VCaP (cell line): ENCODE measurements around the gene NDE1.

Source experiments
- H3K27ac ChIP-seq: fragments of 450-650 bp; 2 replicates; pipeline ENCODE4 v1.5.1; 2017
- TF ChIP-seq, protein P1 (sequence below): fragments of 450-650 bp; conservative IDR thresholded peaks from 2 replicates; pipeline ENCODE4 v1.5.1; 2017; ENCODE audit warnings: mild to moderate bottlenecking, moderate library complexity

NDE1 gene

DNA sequence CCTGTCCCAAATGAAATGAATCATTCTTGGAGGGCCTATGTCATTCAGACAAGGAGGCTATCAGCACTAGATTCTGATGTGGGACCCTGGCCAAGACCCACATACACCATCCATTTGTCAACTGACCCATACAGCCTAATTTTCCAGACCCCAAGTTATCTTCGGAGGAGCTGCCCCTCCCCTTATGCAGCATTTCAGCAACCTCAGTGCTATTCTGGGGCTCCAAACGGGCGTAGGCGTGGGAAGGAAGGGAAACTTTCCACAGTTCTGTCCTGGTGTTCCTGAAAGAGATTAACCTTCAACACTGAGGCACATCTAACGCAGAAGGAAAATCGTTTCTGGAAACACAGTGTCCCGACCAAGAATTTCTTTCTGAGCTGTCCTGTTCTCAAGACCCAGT lies 120.1 kb downstream of the NDE1 start:
- TF ChIP-seq, protein P1, sequence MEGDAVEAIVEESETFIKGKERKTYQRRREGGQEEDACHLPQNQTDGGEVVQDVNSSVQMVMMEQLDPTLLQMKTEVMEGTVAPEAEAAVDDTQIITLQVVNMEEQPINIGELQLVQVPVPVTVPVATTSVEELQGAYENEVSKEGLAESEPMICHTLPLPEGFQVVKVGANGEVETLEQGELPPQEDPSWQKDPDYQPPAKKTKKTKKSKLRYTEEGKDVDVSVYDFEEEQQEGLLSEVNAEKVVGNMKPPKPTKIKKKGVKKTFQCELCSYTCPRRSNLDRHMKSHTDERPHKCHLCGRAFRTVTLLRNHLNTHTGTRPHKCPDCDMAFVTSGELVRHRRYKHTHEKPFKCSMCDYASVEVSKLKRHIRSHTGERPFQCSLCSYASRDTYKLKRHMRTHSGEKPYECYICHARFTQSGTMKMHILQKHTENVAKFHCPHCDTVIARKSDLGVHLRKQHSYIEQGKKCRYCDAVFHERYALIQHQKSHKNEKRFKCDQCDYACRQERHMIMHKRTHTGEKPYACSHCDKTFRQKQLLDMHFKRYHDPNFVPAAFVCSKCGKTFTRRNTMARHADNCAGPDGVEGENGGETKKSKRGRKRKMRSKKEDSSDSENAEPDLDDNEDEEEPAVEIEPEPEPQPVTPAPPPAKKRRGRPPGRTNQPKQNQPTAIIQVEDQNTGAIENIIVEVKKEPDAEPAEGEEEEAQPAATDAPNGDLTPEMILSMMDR = no peak
- H3K27ac ChIP-seq = no peak overlapping the region

DNA sequence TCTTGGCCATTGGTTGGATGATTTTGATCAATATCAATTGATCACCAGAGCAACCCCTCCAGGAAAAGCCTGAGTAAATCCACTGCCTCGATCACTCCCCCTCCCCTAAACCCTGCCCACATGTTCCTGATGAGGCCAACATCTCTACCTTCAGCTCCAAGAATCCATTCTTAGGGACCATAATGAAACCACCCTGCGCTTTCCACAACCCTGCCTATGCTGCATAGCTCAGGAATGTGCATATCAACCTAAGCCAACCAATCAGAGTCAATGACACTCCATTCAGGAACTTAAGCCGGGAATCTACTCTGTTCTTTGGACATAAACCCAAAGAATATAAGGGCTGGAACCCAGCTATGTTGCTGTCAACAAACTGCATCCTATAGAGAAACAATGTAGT lies 120.5 kb downstream of the NDE1 start:
- TF ChIP-seq, protein P1 = no peak
- no peak overlapping the region for H3K27ac ChIP-seq

DNA sequence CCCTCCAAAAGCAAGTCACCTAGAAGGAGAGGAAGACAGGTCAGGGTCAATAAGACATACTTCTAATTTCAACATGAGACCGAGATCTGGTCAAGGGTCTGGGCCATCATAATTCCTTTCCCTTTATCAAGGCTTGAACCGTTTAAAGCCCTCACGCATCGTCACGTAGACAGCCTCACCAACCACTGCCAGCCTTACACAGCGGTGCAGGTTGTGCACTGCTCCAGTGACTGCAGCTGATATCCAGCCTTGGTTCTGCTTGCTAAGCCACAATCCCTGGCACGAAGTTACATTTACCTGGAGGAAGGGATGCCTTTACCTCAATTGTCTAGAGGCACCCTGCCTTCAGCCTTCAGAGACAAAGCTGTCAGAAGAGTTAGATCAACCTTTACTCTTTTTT lies 121.6 kb downstream of the NDE1 start:
- H3K27ac ChIP-seq = no peak overlapping the region

DNA sequence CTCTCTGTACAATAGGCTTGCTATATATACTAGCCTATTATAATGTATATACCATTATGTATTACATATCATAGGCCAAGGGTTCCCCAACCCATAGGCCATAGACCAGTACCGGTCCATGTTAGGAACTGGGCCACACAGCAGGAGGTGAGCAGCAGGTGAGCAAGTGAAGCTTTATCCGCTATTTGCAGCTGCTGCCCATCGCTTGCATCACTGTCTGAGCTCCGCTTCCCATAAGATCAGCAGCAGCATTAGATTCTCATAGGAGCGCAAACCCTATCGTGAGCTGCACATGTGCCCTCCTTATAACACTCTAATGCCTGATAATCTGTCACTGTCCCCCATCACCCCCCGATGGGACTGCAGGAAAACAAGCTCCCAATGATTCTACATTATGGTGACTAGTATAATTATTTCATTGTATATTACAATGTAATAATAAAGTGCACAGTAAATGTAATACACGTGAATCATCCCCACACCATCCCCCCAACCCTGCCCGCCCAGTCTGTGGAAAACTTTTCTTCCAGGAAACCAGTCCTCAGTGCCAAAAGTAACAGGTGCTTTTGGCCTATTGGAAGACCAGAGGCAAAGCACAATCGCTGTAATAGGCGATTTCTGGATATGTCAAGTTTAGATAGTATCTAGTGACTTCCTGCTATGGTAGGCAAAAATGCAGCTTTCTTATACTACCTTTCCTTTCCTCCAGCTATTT lies 122.7 kb downstream of the NDE1 start:
- no peak overlapping the region for H3K27ac ChIP-seq
- TF ChIP-seq, protein P1 = no peak

More for the DNA sequence above, 121.6 kb downstream of the NDE1 start:
- TF ChIP-seq, protein P1 = no peak

DNA sequence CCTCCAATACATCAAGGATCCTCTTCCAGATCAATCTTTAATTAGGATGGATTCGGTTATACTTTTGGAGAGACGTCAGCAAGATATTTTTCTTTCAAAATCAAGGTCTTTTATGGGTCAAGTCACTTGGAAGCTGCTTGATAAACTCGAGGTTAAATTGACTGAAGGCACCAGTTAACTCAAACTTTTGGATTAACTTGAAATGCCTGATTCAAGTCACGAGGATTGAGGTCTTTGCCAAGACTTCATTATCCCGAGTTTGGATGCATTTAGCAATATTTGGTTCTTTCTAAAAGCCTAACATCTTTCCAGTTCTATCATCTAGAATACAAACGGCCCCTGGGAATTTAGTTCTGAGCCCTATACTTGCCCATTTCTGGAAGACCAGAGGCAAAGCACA lies 123.9 kb downstream of the NDE1 start:
- TF ChIP-seq, protein P1 = no peak
- H3K27ac ChIP-seq = no peak overlapping the region

DNA sequence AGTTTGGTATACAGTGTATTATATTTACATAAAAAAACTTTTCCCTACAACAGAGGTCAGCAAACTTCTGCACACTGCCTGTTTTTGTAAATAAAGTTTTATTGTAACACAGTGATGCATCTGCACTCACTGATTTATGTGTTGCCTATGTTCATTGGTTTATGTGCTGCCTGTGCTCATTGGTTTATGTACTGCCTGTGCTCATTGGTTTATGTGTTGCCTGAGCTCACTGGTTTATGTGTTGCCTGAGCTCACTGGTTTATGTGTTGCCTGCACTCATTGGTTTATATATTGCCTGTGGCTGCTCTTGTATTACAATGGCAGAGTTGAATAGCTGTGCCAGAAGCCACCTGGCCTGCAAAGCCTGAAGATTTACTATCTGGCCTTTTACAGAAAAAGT lies 125.2 kb downstream of the NDE1 start:
- no peak overlapping the region for H3K27ac ChIP-seq
- TF ChIP-seq, protein P1 = no peak

DNA sequence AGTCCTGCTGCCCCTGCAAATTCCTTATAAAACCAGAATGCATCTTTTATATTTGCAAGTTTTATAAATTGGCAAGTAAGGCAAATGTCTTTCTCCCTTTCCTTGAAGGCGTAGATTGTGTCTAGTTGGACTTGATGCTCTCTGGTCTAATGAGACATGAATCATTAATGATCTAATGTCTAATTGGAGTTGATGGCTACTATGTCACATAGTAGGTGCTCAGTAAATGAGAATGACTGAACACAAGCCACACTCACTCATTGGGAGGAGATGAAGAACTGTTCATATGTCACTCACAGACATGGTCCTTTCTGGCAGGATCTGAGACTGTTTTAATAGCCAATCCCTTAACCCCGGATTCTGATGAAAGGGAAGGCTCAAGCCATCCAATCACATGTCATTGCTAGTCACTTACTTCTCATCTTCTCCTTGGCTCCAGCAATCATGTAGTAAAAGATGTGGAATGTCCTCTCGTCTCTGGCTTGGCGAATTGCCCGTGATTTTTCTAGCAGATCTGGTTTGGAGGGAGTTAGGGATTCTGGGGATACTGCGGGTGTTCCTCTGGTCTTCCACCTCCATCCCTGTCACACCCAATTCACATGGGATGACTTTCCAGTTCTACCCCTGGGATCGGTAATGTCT lies 125.7 kb downstream of the NDE1 start:
- H3K27ac ChIP-seq = no peak overlapping the region
- TF ChIP-seq, protein P1 = no peak
